HepG2 (cell line): ENCODE measurements around the gene HLA-C.

ENCODE experiments used
- CEBPB ChIP-seq: IDR thresholded peaks from 2 replicates; pipeline ENCODE4 v1.6.1; 2011; ENCODE audit warnings: low read depth, low read length, improper control_type of control experiment, borderline replicate concordance
- TF ChIP-seq, protein P1 (sequence below): sonication (generic); formaldehyde crosslinking; IDR thresholded peaks from 2 replicates; pipeline ENCODE4 v1.4.0; 2020; ENCODE audit warnings: missing genetic modification reagents

DNA sequence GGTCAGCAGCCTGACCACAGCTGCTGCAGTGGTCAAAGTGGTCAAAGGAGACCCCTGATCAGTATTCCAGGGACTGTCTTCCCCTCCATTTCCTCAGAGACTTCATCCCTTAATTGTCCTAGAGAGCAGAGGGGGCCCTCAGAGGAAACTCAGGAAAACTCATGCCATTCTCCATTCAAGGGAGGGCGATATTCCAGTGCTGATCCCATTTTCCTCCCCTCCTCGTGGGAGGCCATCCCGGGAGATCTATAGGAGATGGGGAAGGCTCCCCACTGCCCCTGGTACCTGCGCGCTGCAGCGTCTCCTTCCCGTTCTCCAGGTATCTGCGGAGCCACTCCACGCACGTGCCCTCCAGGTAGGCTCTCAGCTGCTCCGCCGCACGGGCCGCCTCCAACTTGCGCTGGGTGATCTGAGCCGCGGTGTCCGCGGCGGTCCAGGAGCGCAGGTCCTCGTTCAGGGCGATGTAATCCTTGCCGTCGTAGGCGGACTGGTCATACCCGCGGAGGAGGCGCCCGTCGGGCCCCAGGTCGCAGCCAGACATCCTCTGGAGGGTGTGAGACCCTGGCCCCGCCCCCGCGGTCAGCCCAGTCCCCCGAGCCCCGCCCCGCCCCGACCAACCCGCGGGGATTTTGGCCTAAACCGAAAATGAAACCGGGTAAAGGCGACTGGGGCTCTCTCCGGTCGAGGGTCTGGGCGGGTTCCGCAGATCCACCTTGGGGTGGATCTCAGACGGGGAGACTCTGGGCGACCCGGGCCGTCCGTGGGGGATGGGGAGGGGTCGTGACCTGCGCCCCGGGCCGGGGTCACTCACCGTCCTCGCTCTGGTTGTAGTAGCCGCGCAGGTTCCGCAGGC, 878 bp downstream of the HLA-C start:
- TF ChIP-seq CEBPB: no peak
- TF ChIP-seq, protein P1, sequence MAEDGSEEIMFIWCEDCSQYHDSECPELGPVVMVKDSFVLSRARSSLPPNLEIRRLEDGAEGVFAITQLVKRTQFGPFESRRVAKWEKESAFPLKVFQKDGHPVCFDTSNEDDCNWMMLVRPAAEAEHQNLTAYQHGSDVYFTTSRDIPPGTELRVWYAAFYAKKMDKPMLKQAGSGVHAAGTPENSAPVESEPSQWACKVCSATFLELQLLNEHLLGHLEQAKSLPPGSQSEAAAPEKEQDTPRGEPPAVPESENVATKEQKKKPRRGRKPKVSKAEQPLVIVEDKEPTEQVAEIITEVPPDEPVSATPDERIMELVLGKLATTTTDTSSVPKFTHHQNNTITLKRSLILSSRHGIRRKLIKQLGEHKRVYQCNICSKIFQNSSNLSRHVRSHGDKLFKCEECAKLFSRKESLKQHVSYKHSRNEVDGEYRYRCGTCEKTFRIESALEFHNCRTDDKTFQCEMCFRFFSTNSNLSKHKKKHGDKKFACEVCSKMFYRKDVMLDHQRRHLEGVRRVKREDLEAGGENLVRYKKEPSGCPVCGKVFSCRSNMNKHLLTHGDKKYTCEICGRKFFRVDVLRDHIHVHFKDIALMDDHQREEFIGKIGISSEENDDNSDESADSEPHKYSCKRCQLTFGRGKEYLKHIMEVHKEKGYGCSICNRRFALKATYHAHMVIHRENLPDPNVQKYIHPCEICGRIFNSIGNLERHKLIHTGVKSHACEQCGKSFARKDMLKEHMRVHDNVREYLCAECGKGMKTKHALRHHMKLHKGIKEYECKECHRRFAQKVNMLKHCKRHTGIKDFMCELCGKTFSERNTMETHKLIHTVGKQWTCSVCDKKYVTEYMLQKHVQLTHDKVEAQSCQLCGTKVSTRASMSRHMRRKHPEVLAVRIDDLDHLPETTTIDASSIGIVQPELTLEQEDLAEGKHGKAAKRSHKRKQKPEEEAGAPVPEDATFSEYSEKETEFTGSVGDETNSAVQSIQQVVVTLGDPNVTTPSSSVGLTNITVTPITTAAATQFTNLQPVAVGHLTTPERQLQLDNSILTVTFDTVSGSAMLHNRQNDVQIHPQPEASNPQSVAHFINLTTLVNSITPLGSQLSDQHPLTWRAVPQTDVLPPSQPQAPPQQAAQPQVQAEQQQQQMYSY (CRISPR knock-in tag): no peak
